ENCODE results near the gene S100A11. TPM values are rescaled to one million over a fixed set of nuclear protein-coding genes. Genes with fewer than 3 reads are reported as not detected.
A peak's percentile ranks its signal among the peaks of the same experiment; 100 is the strongest.

Gene S100A11
- total and polyA plus RNA-seq, 8 donors: 203 to 868 (median 247) TPM

- intact Hi-C loops (cut with DNase I): no loop called here
These were observed 29.8 kb downstream of the S100A11 start for GRCh38 chr1:152007047-152007446.

GRCh38 chr1:152005360-152005912 is 31.4 kb downstream of the S100A11 start:
- Histone ChIP-seq H3K27me3 (no peaks in the 10 kb centered on the region), H3K27ac (no peak overlapping the region), H3K4me3 (no peak overlapping the region), H3K4me1 (peaks cover 0 to 18% of the 10 kb centered on the region in 2 donors), H3K36me3 (no peaks in the 10 kb centered on the region), H3K9me3 (no peaks in the 10 kb centered on the region)
- no peak for DNase-seq
- ATAC-seq: no peak
- TF ChIP-seq CTCF (IDR thresholded peaks at IDR 0.05): no peak
- intact Hi-C loops (cut with DNase I): no loop called here

More at GRCh38 chr1:152007047-152007446, 29.8 kb downstream of the S100A11 start:
- no peak for DNase-seq
- Histone ChIP-seq H3K4me1 (peaks cover 0 to 2% of the 10 kb centered on the region in 2 donors), H3K4me3 (no peak overlapping the region), H3K27me3 (no peaks in the 10 kb centered on the region), H3K36me3 (no peaks in the 10 kb centered on the region), H3K9me3 (no peaks in the 10 kb centered on the region), H3K27ac (no peak overlapping the region)
- no peak for ATAC-seq
- no peak for TF ChIP-seq CTCF (IDR thresholded peaks at IDR 0.05)

- DNase-seq (no peak), ATAC-seq (no peak)
- no peak for TF ChIP-seq CTCF (IDR thresholded peaks at IDR 0.05)
- H3K4me1 ChIP-seq: peaks cover 0 to 20% of the 10 kb centered on the region in 2 donors
- no peaks in the 10 kb centered on the region for H3K9me3 ChIP-seq
- H3K36me3 ChIP-seq: no peaks in the 10 kb centered on the region
- intact Hi-C loops (cut with DNase I): no loop called here
- no peak overlapping the region for H3K4me3 ChIP-seq
- no peak overlapping the region for H3K27ac ChIP-seq
- H3K27me3 ChIP-seq: no peaks in the 10 kb centered on the region
These were observed 32.9 kb downstream of the S100A11 start for GRCh38 chr1:152003846-152004442.

GRCh38 chr1:152002960-152003359 is 33.8 kb downstream of the S100A11 start:
- no peak overlapping the region for H3K27ac ChIP-seq
- DNase-seq: no peak
- ATAC-seq: no peak
- no peaks in the 10 kb centered on the region for H3K9me3 ChIP-seq
- H3K4me1 ChIP-seq: peaks cover 0 to 20% of the 10 kb centered on the region in 2 donors
- H3K27me3 ChIP-seq: no peaks in the 10 kb centered on the region
- intact Hi-C loops (cut with DNase I): no loop called here
- no peak for TF ChIP-seq CTCF (IDR thresholded peaks at IDR 0.05)
- H3K36me3 ChIP-seq: no peaks in the 10 kb centered on the region
- no peak overlapping the region for H3K4me3 ChIP-seq

- ATAC-seq (peak; percentile 83), DNase-seq (peak in 3 of 4 donors; percentile 78 to 90 (median 88))
- Histone ChIP-seq H3K36me3 (no peaks in the 10 kb centered on the region), H3K27ac (peak overlapping the region; percentile 65 to 73), H3K4me3 (no peak overlapping the region), H3K9me3 (no peaks in the 10 kb centered on the region), H3K4me1 (peaks cover 0 to 24% of the 10 kb centered on the region in 2 donors), H3K27me3 (no peaks in the 10 kb centered on the region)
- peak; percentile 90 to 91 for TF ChIP-seq CTCF (IDR thresholded peaks at IDR 0.05)
- intact Hi-C loops (cut with DNase I): no loop called here
These were observed 34.9 kb downstream of the S100A11 start for GRCh38 chr1:152001631-152002584.

Measured in left lung (tissue), 10 donors.